Central memory CD4-positive, alpha-beta T cell (primary cell): ENCODE results near the gene TBC1D3.
"Not testable (repeated sequence)": the region's sequence is repeated elsewhere in the genome, so short reads cannot be mapped to it uniquely, and the experiment has no call there.

Experiments used
- DNase-seq: peaks from one replicate; pipeline ENCODE4 v3.0.0; 2022
- total RNA-seq, 3 experiments: gene quantifications; one replicate each; lab custom pipeline; 2026; lab: John Stamatoyannopoulos, UW

The TBC1D3 gene
- 0 reads per million in 3 experiments for total RNA-seq

GRCh38 chr17:38192455-38192854 lies at the start of gene TBC1D3:
Gene TBC1D3, minus strand, starts transcription at chr17:38192555. Its CDS starts 1,526 bp downstream, at chr17:38191029.
- DNase-seq = not testable (repeated sequence)

GRCh38 chr17:38232790-38233189 lies 40.4 kb upstream of the TBC1D3 start:
- DNase-seq = not testable (repeated sequence)

- not testable (repeated sequence) for DNase-seq
These were observed 33.6 kb upstream of the TBC1D3 start for GRCh38 chr17:38225844-38226495.

- DNase-seq = not testable (repeated sequence)
These were observed 28.5 kb upstream of the TBC1D3 start for GRCh38 chr17:38220867-38221266.

- not testable (repeated sequence) for DNase-seq
These were observed 7.9 kb upstream of the TBC1D3 start for GRCh38 chr17:38200271-38200670.

- not testable (repeated sequence) for DNase-seq
These were observed 57.5 kb downstream of the TBC1D3 start for GRCh38 chr17:38134860-38135259.
